Urinary bladder (tissue), 4 donors: ENCODE results near the gene ALDH9A1. TPM values are rescaled to one million over a fixed set of nuclear protein-coding genes. Genes with fewer than 3 reads are reported as not detected.
"Not testable (repeated sequence)": the region's sequence is repeated elsewhere in the genome, so short reads cannot be mapped to it uniquely, and the experiment has no call there.

Experiments used
- DNase-seq: peaks from one replicate; pipeline ENCODE4 v3.0.0-alpha.2; 2015; ENCODE audit errors: extremely low spot score
- H3K27ac ChIP-seq: one replicate; pipeline ENCODE4 v1.5.1; 2013; ENCODE audit warnings: low read depth, mild to moderate bottlenecking, moderate library complexity
- H3K36me3 ChIP-seq: one replicate; pipeline ENCODE4 v1.6.1; 2013; ENCODE audit warnings: mild to moderate bottlenecking, moderate library complexity; ENCODE audit not compliant: insufficient read depth
- H3K4me1 ChIP-seq: one replicate; pipeline ENCODE4 v1.6.1; 2013; ENCODE audit warnings: mild to moderate bottlenecking, moderate library complexity; ENCODE audit not compliant: insufficient read depth
- H3K4me3 ChIP-seq: one replicate; pipeline ENCODE4 v1.5.1; 2013; ENCODE audit warnings: low read depth, low read length
- WGBS: extraction: QIAGEN DNeasy Blood & Tissue Kit; methylation state at CpG from one replicate; pipeline ENCODE4 v1.1.7; 2013; 5-methylcytosine and 5-hydroxymethylcytosine counted together
- polyA plus RNA-seq: library from polyadenylated mRNA; stranded (reverse); fragments of 200-250 nt; gene quantifications from one replicate; pipeline ENCODE4 v1.2.3, GENCODE V29; 2013
- total RNA-seq: library from RNA; depleted of rRNA; stranded (reverse); fragments of >200 nt; gene quantifications from one replicate; pipeline ENCODE4 v1.2.3, GENCODE V29; 2014
- donor health status: healthy with polysubstance abuse.
- donor health status: healthy.

The ALDH9A1 gene
- total and polyA plus RNA-seq, 2 donors: 74.1 to 74.5 TPM

DNA sequence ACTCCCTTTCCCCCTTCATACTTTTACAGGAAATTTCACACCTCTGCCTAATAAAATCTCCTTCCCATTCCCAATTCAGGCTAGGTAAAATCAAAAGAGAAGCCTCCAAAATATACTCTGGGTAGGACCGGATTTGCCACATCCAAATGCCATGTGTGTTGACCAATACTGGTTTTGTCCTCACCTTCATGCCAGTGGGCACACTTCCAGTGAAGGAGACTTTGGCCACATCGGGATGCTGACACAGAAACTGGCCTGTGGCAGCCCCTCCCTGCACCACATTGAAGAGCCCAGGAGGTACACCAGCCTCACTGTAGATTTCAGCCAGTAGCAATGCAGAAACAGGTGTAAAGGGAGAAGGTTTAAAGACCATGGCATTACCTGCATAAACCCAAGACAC is 18.1 kb downstream of the ALDH9A1 start:
- peaks cover 4% of the 10 kb centered on the region for H3K36me3 ChIP-seq
- no peak overlapping the region for H3K27ac ChIP-seq
- H3K4me1 ChIP-seq: no peaks in the 10 kb centered on the region
- DNase-seq: no peak
- no peak overlapping the region for H3K4me3 ChIP-seq
- 97% methylated on average over 2 of the region's 2 CpGs for WGBS

DNA sequence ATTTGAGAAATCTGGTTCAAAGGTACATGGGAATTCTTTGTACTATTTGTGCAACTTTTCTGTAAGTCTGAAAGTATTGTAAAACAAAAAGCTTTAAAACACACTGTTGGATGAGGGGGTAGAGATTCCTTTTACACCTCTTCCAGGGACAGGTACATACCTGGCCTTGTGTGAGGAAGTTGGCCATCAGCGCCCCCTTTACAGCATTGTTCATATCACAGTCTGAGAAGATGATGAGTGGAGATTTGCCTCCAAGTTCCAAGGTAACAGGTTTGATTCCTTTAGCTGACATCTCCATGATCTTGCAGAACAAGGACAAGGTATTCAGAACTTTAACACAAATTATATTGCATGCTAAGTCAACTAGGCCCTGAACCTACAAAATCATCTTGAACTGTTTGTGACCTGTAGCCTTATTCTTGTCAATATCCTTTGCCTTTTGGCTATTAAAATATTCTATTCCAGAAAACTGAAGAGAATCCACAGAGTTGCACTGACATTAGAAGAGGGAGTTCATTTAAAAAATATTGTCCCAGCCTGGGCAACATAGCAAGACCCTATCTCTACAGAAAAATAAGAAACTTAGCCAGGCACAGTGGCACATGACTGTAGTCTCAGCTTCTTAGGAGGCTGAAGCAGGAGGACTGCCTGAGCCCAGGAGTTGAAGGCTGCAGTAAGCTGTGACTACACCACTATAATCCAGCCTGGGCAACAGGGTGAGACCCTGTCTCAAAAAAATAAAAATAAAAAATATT is 18.9 kb downstream of the ALDH9A1 start:
- 48% methylated on average over 1 of the region's 1 CpG for WGBS
- Histone ChIP-seq H3K4me3 (no peak overlapping the region), H3K4me1 (no peaks in the 10 kb centered on the region), H3K36me3 (peaks cover 4% of the 10 kb centered on the region), H3K27ac (no peak overlapping the region)
- no peak for DNase-seq

DNA sequence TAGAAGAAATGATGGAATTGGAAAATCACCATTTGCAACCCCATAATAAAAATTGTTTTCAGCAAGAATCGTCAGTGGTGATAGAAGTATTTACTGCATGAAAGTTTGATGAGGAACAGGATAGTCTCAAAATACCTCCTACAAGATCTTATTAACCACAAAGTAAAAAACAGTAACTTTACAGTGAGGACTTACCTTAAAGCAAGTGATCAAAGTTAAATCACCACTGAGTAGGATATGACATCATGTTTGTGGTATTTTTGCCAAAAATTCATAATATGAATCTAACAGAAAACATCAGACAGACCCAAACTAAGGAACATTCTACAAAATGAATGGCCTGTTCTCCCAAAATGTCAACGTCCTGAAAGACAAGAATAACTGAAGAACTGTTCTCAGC is 19.9 kb downstream of the ALDH9A1 start:
- H3K4me1 ChIP-seq: no peaks in the 10 kb centered on the region
- 18% methylated on average over 2 of the region's 2 CpGs for WGBS
- H3K36me3 ChIP-seq: peaks cover 4% of the 10 kb centered on the region
- no peak for DNase-seq
- no peak overlapping the region for H3K27ac ChIP-seq
- no peak overlapping the region for H3K4me3 ChIP-seq

DNA sequence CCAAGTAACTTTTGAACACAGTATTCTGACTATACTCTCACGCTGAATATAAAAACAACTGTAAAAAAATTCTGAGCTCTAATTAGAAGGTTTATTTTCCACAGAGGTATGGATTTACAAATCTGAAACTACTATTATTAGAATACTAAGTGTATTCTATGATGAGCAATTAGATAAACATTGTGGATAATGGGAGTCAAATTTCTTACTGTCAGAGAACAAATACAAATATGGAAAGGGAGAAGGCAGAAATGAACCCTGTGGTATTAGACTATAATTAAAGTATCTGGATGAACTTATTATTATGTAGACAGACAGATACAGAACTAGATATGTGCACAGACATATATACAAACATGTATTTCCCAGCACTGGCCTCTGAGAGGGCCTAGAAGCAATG is 22.6 kb downstream of the ALDH9A1 start:
- H3K36me3 ChIP-seq: peaks cover 2% of the 10 kb centered on the region
- no peak overlapping the region for H3K4me3 ChIP-seq
- 100% methylated on average over 1 of the region's 1 CpG for WGBS
- H3K27ac ChIP-seq: no peak overlapping the region
- no peak for DNase-seq
- H3K4me1 ChIP-seq: no peaks in the 10 kb centered on the region

DNA sequence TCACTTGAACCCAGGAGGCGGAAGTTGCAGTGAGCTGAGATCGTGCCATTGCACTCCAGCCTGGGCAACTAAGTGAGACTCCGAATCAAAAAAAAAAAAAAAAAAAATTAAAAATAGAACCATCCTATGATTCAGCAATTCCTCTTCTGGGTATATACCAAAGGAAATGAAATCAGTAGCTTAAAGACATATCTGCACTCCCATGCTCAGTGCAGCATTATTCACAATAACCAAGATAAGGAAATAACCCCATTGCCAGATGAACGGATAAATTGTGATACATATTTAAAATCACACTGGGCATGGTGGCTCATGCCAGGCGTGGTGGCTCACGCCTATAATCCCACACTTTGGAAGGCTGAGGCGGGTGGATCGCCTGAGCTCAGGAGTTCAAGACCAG is 23.8 kb downstream of the ALDH9A1 start:
- Histone ChIP-seq H3K4me1 (no peaks in the 10 kb centered on the region), H3K36me3 (peaks cover 2% of the 10 kb centered on the region), H3K4me3 (no peak overlapping the region), H3K27ac (no peak overlapping the region)
- WGBS: 87% methylated on average over 8 of the region's 8 CpGs
- no peak for DNase-seq

DNA sequence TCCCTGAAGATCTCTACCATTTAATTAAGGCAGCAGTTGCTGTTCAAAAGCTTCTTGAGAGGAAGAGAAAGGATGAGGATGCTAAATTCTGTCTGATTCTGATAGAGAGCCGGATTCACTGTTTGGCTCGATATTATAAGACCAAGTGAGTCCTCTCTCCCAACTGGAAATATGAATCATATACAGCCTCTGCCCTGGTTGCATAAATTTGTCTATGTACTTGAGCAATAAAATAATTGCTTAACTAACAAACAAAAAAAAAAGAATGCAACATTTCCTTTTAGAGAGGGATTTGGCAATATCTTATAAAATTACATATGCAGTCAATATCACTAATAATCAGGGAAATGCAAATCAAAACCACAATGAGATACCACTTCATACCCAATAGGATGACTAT is 26.8 kb downstream of the ALDH9A1 start:
- no peak for DNase-seq
- Histone ChIP-seq H3K4me1 (no peaks in the 10 kb centered on the region), H3K36me3 (no peaks in the 10 kb centered on the region), H3K27ac (no peak overlapping the region), H3K4me3 (no peak overlapping the region)
- 94% methylated on average over 2 of the region's 2 CpGs for WGBS

DNA sequence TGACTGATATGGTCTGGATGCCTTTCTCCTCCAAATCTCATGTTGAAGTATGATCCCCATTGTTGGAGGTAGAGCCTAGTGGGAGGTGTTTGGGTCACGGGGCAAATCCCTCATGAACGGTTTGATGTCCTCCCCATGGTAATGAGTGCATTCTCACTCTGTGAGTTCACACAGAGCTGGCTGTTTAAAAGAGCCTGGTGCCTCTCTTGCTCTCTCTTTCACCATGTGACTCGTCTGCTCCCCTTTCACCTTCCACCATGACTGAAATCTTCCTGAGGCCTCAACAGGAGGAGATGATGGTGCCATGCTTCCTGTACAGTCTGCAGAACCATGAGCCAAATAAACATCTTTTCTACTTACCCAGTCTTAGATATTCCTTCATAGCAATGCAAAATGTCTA is 30.2 kb downstream of the ALDH9A1 start:
- peaks cover 5% of the 10 kb centered on the region for H3K36me3 ChIP-seq
- 94% methylated on average over 3 of the region's 3 CpGs for WGBS
- peaks cover 3% of the 10 kb centered on the region for H3K4me1 ChIP-seq

DNA sequence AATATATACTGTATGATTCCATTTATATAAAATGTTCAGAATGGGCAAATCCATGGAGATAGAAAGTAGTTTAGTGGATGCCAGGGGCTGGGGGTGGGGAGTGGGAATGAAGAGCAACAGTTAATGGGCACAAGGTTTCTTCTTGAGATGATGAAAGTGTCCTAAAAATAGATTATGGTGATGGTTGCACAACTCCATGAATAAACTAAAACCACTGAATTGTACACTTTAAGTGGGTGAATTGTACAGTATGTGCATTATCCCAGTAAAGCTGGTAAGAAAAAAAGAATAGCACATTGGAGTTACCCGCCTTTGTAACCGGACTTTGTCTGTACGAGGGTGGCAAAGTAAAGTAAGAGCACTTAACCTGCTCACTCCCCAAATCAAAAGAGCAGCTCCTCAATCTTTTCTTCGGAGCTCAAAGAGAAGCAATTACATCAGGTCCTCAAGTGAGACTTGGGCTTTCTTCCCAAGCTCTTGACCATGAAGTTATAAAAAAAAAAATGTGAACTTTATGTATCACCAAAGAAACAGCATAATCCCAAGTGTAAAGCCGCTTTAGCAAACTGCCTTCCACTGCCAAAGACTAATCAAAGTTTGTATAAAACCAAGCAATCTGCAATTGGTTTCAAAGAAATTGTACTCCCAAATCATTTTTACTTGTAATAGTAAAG is 32.1 kb downstream of the ALDH9A1 start:
- Histone ChIP-seq H3K4me1 (peaks cover 3% of the 10 kb centered on the region), H3K27ac (no peak overlapping the region), H3K4me3 (no peak overlapping the region), H3K36me3 (peaks cover 6% of the 10 kb centered on the region)
- no peak for DNase-seq
- 85% methylated on average over 5 of the region's 5 CpGs for WGBS

More for the DNA sequence above, 30.2 kb downstream of the ALDH9A1 start:
- Histone ChIP-seq H3K4me3 (no peak overlapping the region), H3K27ac (no peak overlapping the region)
- no peak for DNase-seq

DNA sequence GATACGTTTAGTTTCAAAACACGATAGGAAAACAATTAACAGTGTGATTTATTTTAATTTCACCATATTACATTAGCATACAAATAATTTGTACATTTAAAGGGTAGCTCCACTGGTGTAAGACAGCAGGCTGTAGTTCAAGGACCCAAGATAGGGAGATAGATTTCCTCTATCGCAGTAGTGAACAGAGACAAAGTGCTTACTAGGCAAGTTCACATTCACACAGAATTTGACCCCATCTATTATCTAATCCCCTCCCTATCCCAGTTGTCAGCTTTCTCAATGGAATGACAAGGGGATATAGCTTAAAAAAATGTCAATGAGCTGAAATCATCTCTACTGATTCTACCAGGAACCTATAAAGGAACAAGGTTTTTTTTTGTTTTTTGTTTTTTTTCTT is 36.2 kb downstream of the ALDH9A1 start:
- DNase-seq: no peak
- H3K36me3 ChIP-seq: peaks cover 6% of the 10 kb centered on the region
- H3K4me1 ChIP-seq: peaks cover 3% of the 10 kb centered on the region
- no peak overlapping the region for H3K4me3 ChIP-seq
- 85% methylated on average over 3 of the region's 3 CpGs for WGBS
- no peak overlapping the region for H3K27ac ChIP-seq

DNA sequence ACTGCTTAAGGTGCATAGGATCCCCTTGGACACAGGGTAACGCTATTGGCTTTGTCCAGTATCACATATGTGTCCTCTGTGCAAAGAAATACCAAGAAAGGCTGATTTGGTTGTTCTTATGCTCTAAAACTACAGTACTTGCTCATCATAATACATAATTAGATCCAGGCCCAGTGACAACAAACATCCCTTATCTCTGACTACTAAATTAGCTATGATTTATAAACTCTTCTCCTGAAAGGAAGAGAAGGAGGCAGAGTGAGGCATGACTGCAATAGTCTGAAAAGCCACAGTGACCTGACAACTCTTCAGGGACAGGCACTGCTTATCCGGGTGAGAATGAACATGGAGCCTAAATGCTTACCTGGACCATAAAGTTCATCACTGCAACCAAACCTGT is 36.7 kb downstream of the ALDH9A1 start:
- Histone ChIP-seq H3K27ac (no peak overlapping the region), H3K4me3 (no peak overlapping the region), H3K4me1 (peaks cover 3% of the 10 kb centered on the region), H3K36me3 (peaks cover 6% of the 10 kb centered on the region)
- DNase-seq: no peak
- 79% methylated on average over 2 of the region's 2 CpGs for WGBS

DNA sequence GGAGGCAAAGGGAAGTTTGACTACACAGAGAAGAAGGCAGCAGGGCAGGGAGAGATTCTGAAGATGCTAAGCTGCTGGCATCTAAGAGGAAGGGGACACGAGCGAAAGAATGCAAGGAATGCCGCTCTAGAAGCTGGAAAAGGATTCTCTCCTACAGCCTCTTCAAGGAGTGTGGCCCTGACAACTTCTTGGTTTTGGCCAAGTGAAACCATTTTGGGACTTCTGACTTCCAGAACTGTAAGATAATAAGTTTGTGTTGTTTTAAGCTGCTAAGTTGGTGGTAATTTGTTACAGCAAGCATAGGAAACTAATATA is 38.8 kb downstream of the ALDH9A1 start:
- no peak overlapping the region for H3K27ac ChIP-seq
- H3K4me1 ChIP-seq: no peaks in the 10 kb centered on the region
- H3K36me3 ChIP-seq: peaks cover 1% of the 10 kb centered on the region
- H3K4me3 ChIP-seq: no peak overlapping the region
- 43% methylated on average over 3 of the region's 3 CpGs for WGBS
- no peak for DNase-seq

DNA sequence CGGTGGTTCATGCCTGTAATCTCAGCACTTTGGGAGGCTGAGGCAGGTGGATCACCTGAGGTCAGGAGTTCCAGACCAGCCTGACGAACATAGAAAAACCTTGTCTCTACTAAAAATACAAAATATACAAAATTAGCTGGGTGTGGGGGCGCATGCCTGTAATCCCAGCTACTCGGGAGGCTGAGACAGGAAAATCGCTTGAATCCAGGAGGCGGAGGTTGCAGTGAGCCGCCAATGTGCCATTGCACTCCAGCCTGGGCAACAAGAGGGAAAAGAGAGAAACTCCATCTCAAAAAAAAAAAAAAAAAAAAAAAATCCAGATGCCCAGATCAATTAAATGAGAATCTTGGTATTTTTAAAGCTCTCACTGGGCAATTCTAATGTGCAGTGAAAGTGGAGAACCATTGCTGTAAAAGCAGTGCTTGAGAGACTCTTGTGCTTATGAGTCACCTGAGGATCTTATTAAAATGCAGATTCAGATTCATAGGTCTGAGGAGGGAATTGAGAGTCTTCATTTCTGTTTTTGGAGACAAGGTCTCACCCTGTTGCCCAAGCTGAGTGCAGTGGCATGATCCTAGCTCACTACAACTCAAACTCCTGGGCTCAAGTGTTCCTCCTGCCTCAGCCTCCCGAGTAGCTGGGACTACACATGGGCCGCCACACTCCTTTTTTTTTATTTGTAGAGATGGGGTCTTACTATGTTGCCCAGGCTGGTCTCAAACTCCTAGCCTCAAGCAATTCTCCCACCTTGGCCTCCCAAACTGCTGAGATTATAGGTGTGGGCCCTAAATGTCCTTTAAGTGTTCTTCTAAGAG is 39.4 kb downstream of the ALDH9A1 start:
- not testable (repeated sequence) for DNase-seq, H3K27ac ChIP-seq, H3K4me3 ChIP-seq, H3K36me3 ChIP-seq, H3K4me1 ChIP-seq
- 96% methylated on average over 9 of the region's 9 CpGs for WGBS

DNA sequence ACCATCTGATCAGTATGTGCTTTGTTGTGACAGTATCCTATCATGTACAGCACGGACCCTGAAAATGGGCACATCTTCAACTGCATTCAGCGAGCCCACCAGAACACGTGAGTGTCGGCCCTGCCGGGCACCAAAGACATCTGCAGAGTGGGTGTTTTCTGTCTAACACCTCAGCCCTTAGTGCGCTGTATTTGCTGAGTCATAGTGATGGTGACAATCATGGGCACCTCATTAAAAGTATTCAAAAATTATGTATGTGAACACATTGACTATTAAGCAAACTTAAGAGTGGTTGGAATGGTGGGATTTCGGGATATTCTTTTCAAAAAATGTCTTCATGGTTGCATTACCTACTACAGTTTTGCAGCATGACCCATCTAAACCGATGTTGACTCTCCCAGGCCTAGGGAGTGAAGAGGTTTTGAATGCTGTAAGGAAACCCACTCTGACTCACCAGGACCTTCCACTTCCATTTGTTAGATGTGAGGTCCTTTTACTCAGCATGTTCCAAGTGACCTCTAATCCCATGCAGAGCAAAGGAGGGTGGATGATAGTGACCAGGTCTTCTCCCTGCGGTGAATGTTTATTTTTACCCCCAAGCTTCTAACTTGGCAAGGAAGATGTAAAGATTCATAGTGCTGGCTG is 47.3 kb downstream of the ALDH9A1 start:
- WGBS: 91% methylated on average over 9 of the region's 9 CpGs
- Histone ChIP-seq H3K27ac (no peak overlapping the region), H3K4me3 (no peak overlapping the region), H3K4me1 (no peaks in the 10 kb centered on the region), H3K36me3 (no peaks in the 10 kb centered on the region)
- no peak for DNase-seq
